GM12892 (cell line): ENCODE results near the gene SLC38A9.

Source experiments
- POLR2A ChIP-seq: IDR thresholded peaks from 2 replicates; pipeline ENCODE4 v1.6.1; 2011; ENCODE audit warnings: low read depth, low read length, control low read depth
- POLR2AphosphoS5 ChIP-seq: IDR thresholded peaks from 2 replicates; pipeline ENCODE4 v1.6.1; 2011; ENCODE audit warnings: low read depth, low read length, control low read depth

GRCh38 chr5:55667938-55668337, 44.2 kb downstream of the SLC38A9 start:
- TF ChIP-seq POLR2A = no peak
- no peak for TF ChIP-seq POLR2AphosphoS5
